ENCODE results near the gene MGAM2. TPM values are rescaled to one million over a fixed set of nuclear protein-coding genes. Genes with fewer than 3 reads are reported as not detected.
A peak's percentile ranks its signal among the peaks of the same experiment; 100 is the strongest.

Gene MGAM2
- total RNA-seq, 1 experiment from 2014 or later, result not detected

DNA sequence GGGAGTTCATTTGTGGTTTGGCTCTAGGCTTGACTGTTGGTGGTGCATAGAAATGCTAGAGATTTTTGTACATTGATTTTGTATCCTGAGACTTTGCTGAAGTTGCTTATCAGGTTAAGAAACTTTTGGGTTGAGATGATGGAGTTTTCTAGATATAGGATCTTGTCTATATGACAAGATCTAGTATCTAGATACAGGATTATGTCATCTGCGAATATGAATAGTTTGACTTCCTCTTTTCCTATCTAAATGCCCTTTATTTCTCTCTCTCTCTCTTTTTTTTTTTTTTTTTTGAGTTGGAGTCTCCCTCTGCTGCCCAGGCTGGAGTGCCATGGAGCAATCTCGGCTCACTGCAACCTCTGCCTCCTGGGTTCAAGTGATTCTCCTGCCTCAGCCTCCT is 62.9 kb downstream of the MGAM2 start:
- ChIA-PET CTCF (interaction anchor here (1.4 kb wide), 1 partner anchor 199 kb away, joined by 5 read pairs; no protein-coding TSS in a partner anchor), POLR2A (no interaction called here)
- no peak overlapping the region for H3K27ac Mint-ChIP-seq (ENCODE audit: low read depth, unreplicated experiment)
- H3K27me3 Mint-ChIP-seq (ENCODE audit: insufficient read depth, unreplicated experiment), result no peaks in the 10 kb centered on the region
- TF ChIP-seq, protein P1, sequence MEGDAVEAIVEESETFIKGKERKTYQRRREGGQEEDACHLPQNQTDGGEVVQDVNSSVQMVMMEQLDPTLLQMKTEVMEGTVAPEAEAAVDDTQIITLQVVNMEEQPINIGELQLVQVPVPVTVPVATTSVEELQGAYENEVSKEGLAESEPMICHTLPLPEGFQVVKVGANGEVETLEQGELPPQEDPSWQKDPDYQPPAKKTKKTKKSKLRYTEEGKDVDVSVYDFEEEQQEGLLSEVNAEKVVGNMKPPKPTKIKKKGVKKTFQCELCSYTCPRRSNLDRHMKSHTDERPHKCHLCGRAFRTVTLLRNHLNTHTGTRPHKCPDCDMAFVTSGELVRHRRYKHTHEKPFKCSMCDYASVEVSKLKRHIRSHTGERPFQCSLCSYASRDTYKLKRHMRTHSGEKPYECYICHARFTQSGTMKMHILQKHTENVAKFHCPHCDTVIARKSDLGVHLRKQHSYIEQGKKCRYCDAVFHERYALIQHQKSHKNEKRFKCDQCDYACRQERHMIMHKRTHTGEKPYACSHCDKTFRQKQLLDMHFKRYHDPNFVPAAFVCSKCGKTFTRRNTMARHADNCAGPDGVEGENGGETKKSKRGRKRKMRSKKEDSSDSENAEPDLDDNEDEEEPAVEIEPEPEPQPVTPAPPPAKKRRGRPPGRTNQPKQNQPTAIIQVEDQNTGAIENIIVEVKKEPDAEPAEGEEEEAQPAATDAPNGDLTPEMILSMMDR (IDR thresholded peaks at IDR 0.05; ENCODE audit: unreplicated experiment), result no peak
- H3K4me1 Mint-ChIP-seq (ENCODE audit: insufficient read depth, unreplicated experiment), result peaks cover 19% of the 10 kb centered on the region
- intact Hi-C loops (cut with micrococcal nuclease), result no loop called here
- DNase-seq (ENCODE audit: unreplicated experiment), result no peak
- no TSS peak for BruUV-seq (replicated peaks)
- H3K9me3 Mint-ChIP-seq (ENCODE audit: unreplicated experiment), result no peaks in the 10 kb centered on the region
- H3K36me3 Mint-ChIP-seq (ENCODE audit: insufficient read depth, unreplicated experiment), result no peaks in the 10 kb centered on the region
- no peak overlapping the region for H3K4me3 Mint-ChIP-seq (ENCODE audit: unreplicated experiment)

DNA sequence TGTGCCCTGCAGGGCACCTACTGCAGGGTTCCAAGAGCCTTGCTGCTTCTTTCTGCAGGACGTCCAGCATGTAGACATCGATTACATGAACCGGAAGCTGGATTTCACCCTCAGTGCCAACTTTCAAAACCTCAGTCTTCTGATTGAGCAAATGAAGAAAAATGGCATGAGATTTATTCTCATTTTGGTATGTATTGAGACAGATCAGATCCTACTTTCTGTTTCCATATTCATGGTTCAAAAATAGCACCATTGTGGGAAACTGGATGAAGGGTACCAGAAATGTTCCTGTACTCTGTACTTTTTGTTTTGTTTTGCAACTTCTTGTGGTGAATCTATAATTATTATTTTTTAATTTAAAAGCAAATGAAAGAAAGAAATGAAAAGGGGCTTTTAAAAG is 64.1 kb downstream of the MGAM2 start:
- no peak overlapping the region for H3K27ac Mint-ChIP-seq (ENCODE audit: low read depth, unreplicated experiment)
- no peaks in the 10 kb centered on the region for H3K27me3 Mint-ChIP-seq (ENCODE audit: insufficient read depth, unreplicated experiment)
- intact Hi-C loops (cut with micrococcal nuclease), result no loop called here
- TF ChIP-seq, protein P1 (IDR thresholded peaks at IDR 0.05; ENCODE audit: unreplicated experiment), result no peak
- BruUV-seq (replicated peaks), result no TSS peak
- CTCF ChIA-PET, result no interaction called here
- no peaks in the 10 kb centered on the region for H3K9me3 Mint-ChIP-seq (ENCODE audit: unreplicated experiment)
- H3K36me3 Mint-ChIP-seq (ENCODE audit: insufficient read depth, unreplicated experiment), result no peaks in the 10 kb centered on the region
- POLR2A ChIA-PET, result no interaction called here
- H3K4me3 Mint-ChIP-seq (ENCODE audit: unreplicated experiment), result no peak overlapping the region
- no peak for DNase-seq (ENCODE audit: unreplicated experiment)
- peaks cover 19% of the 10 kb centered on the region for H3K4me1 Mint-ChIP-seq (ENCODE audit: insufficient read depth, unreplicated experiment)

DNA sequence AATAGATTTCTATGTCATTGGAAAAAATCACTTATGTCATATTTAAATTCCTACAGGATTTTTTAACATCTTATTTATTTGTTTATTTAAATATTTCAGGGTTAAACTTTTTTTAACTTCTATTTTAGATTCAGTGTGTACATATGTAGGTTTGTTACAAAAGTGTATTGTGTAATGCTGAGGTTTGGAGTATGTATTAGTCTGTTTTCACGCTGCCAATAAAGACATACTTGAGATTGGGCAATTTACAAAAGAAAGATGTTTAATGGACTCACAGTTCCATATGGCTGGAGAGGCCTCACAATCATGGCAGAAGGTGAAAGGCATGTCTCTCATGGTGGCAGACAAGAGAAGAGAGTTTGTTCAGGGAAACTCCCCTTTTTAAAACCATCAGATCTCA is 65.4 kb downstream of the MGAM2 start:
- intact Hi-C loops (cut with micrococcal nuclease), result no loop called here
- ChIA-PET CTCF (no interaction called here), POLR2A (no interaction called here)
- BruUV-seq (replicated peaks), result no TSS peak
- Mint-ChIP-seq H3K27me3 (ENCODE audit: insufficient read depth, unreplicated experiment) (no peaks in the 10 kb centered on the region), H3K27ac (ENCODE audit: low read depth, unreplicated experiment) (no peak overlapping the region), H3K9me3 (ENCODE audit: unreplicated experiment) (no peaks in the 10 kb centered on the region), H3K4me1 (ENCODE audit: insufficient read depth, unreplicated experiment) (peaks cover 19% of the 10 kb centered on the region), H3K4me3 (ENCODE audit: unreplicated experiment) (no peak overlapping the region), H3K36me3 (ENCODE audit: insufficient read depth, unreplicated experiment) (no peaks in the 10 kb centered on the region)
- TF ChIP-seq, protein P1 (IDR thresholded peaks at IDR 0.05; ENCODE audit: unreplicated experiment), result no peak
- peak; percentile 36 for DNase-seq (ENCODE audit: unreplicated experiment)

DNA sequence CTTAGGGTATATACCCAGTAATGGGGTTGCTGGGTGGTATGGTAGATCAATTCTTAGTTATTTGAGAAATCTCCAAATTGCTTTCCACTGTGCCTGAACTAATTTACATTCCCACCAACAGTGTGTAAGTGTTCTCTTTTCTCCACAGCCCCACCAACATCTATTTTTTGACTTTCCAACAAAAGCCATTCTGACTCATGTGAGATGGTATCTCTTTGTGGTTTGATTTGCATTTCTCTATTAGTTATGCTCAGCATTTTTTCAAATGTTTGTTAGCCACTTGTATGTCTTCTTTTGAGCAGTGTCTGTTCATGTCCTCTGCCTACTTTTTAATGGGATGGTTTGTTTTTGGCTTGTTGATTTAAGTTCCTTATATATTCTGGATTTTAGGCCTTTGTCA is 66.4 kb downstream of the MGAM2 start:
- Mint-ChIP-seq H3K27me3 (ENCODE audit: insufficient read depth, unreplicated experiment) (no peaks in the 10 kb centered on the region), H3K27ac (ENCODE audit: low read depth, unreplicated experiment) (no peak overlapping the region), H3K36me3 (ENCODE audit: insufficient read depth, unreplicated experiment) (no peaks in the 10 kb centered on the region), H3K9me3 (ENCODE audit: unreplicated experiment) (no peaks in the 10 kb centered on the region), H3K4me1 (ENCODE audit: insufficient read depth, unreplicated experiment) (peaks cover 19% of the 10 kb centered on the region), H3K4me3 (ENCODE audit: unreplicated experiment) (no peak overlapping the region)
- ChIA-PET CTCF (interaction anchor here (0.6 kb wide), 1 partner anchor 149 kb away, joined by 4 read pairs; no protein-coding TSS in a partner anchor), POLR2A (no interaction called here)
- TF ChIP-seq, protein P1 (IDR thresholded peaks at IDR 0.05; ENCODE audit: unreplicated experiment), result no peak
- intact Hi-C loops (cut with micrococcal nuclease), result no loop called here
- no peak for DNase-seq (ENCODE audit: unreplicated experiment)
- BruUV-seq (replicated peaks), result no TSS peak
